H9 (cell line): ENCODE data around the gene NUPR1. TPM values are rescaled to one million over a fixed set of nuclear protein-coding genes. Genes with fewer than 3 reads are reported as not detected.

Experiments used
- DNase-seq: peaks from one replicate; pipeline ENCODE4 v3.0.0-alpha.2; 2017
- H2AFZ ChIP-seq: one replicate; pipeline ENCODE4 v1.6.1; 2013; ENCODE audit warnings: mild to moderate bottlenecking, low read length, control low read depth, moderate library complexity
- H2AK5ac ChIP-seq: 2 replicates; pipeline ENCODE4 v1.6.1; 2013; ENCODE audit warnings: low read length, control low read depth, mixed read lengths; ENCODE audit not compliant: insufficient read length
- H2BK120ac ChIP-seq: one replicate; pipeline ENCODE4 v1.6.1; 2013; ENCODE audit warnings: low read depth, mild to moderate bottlenecking, low read length, control low read depth, inconsistent platforms; ENCODE audit not compliant: poor library complexity, severe bottlenecking
- H2BK12ac ChIP-seq: 2 replicates; pipeline ENCODE4 v1.6.1; 2013; ENCODE audit warnings: low read length, control low read depth, mixed read lengths, low read depth; ENCODE audit not compliant: insufficient read length
- H2BK15ac ChIP-seq: 2 replicates; pipeline ENCODE4 v1.6.1; 2013; ENCODE audit warnings: low read depth, low read length, control low read depth
- H2BK20ac ChIP-seq: one replicate; pipeline ENCODE4 v1.6.1; 2013; ENCODE audit warnings: low read depth, mild to moderate bottlenecking, low read length, control low read depth, inconsistent platforms; ENCODE audit not compliant: poor library complexity, severe bottlenecking
- H2BK5ac ChIP-seq: 2 replicates; pipeline ENCODE4 v1.6.1; 2013; ENCODE audit warnings: low read length, control low read depth, mixed read lengths; ENCODE audit not compliant: insufficient read length
- H3K14ac ChIP-seq: 2 replicates; pipeline ENCODE4 v1.6.1; 2013; ENCODE audit warnings: low read length, control low read depth; ENCODE audit not compliant: insufficient read depth
- H3K18ac ChIP-seq: 2 replicates; pipeline ENCODE4 v1.6.1; 2013; ENCODE audit warnings: low read depth, mild to moderate bottlenecking, mixed read lengths, low read length, control low read depth; ENCODE audit not compliant: insufficient read length
- H3K23ac ChIP-seq: 2 replicates; pipeline ENCODE4 v1.6.1; 2013; ENCODE audit warnings: low read length, control low read depth, mixed read lengths, low read depth; ENCODE audit not compliant: insufficient read length
- H3K23me2 ChIP-seq: 2 replicates; pipeline ENCODE4 v1.6.1; 2013; ENCODE audit warnings: low read depth, mild to moderate bottlenecking, mixed read lengths, low read length, control low read depth; ENCODE audit not compliant: insufficient read length, poor library complexity, severe bottlenecking
- H3K27ac ChIP-seq: 2 replicates; pipeline ENCODE4 v1.5.1; 2013; ENCODE audit warnings: low read length, control low read depth, mixed read lengths, low read depth; ENCODE audit not compliant: insufficient read length
- H3K27me3 ChIP-seq: 2 replicates; pipeline ENCODE4 v1.6.1; 2013; ENCODE audit warnings: low read length, control low read depth, inconsistent platforms; ENCODE audit not compliant: insufficient read depth
- H3K4ac ChIP-seq: 2 replicates; pipeline ENCODE4 v1.6.1; 2013; ENCODE audit warnings: low read depth, mild to moderate bottlenecking, control low read depth, inconsistent platforms, low read length, moderate library complexity
- H3K4me1 ChIP-seq: 2 replicates; pipeline ENCODE4 v1.6.1; 2013; ENCODE audit warnings: low read length, control low read depth, inconsistent platforms; ENCODE audit not compliant: insufficient read depth
- H3K4me2 ChIP-seq: 2 replicates; pipeline ENCODE4 v1.6.1; 2013; ENCODE audit warnings: low read length, control low read depth, mixed read lengths; ENCODE audit not compliant: insufficient read length, insufficient read depth
- H3K56ac ChIP-seq: 2 replicates; pipeline ENCODE4 v1.6.1; 2013; ENCODE audit warnings: low read depth, mild to moderate bottlenecking, mixed read lengths, low read length, control low read depth; ENCODE audit not compliant: insufficient read length
- H3K79me1 ChIP-seq: 2 replicates; pipeline ENCODE4 v1.6.1; 2013; ENCODE audit warnings: low read depth, mild to moderate bottlenecking, moderate library complexity, low read length, control low read depth, inconsistent platforms; ENCODE audit not compliant: insufficient read depth, poor library complexity, severe bottlenecking
- H3K79me2 ChIP-seq: 2 replicates; pipeline ENCODE4 v1.6.1; 2013; ENCODE audit warnings: low read length, control low read depth, inconsistent platforms; ENCODE audit not compliant: insufficient read depth
- H3K9ac ChIP-seq: 2 replicates; pipeline ENCODE4 v1.6.1; 2013; ENCODE audit warnings: low read length, control low read depth, mixed read lengths; ENCODE audit not compliant: insufficient read length; ENCODE audit errors: extremely low read depth
- H3K9me3 ChIP-seq: one replicate; pipeline ENCODE4 v1.6.1; 2013; ENCODE audit warnings: low read depth, low read length, inconsistent platforms; ENCODE audit not compliant: control insufficient read depth
- H3T11ph ChIP-seq: one replicate; pipeline ENCODE4 v1.6.1; 2013; ENCODE audit warnings: mild to moderate bottlenecking, low read length, control low read depth, inconsistent platforms
- H4K20me1 ChIP-seq: one replicate; pipeline ENCODE4 v1.6.1; 2013; ENCODE audit not compliant: control insufficient read depth, insufficient read length, insufficient read depth
- H4K5ac ChIP-seq: 2 replicates; pipeline ENCODE4 v1.6.1; 2013; ENCODE audit warnings: low read depth, mild to moderate bottlenecking, mixed read lengths, low read length, control low read depth; ENCODE audit not compliant: insufficient read length
- H4K8ac ChIP-seq: replicated peaks from 2 replicates; pipeline ENCODE4 v1.6.1; 2013; ENCODE audit warnings: low read length, control low read depth, mixed read lengths, low read depth; ENCODE audit not compliant: insufficient read length
- H4K91ac ChIP-seq: 2 replicates; pipeline ENCODE4 v1.6.1; 2013; ENCODE audit warnings: low read depth, mild to moderate bottlenecking, moderate library complexity, mixed read lengths, low read length, control low read depth; ENCODE audit not compliant: insufficient read length
- H3K27ac Mint-ChIP-seq, 3 experiments: 2 replicates in 2 of 3; 3 replicates in 1 of 3; pipeline ENCODE4 v1.8.0; 2020 to 2021; ENCODE audit warnings: mixed read lengths in 3 of 3, mild to moderate bottlenecking in 1 of 3, moderate library complexity in 1 of 3
- H3K27me3 Mint-ChIP-seq: 2 replicates; pipeline ENCODE4 v1.8.0; 2021; ENCODE audit warnings: low read depth, mild to moderate bottlenecking, moderate library complexity, mixed read lengths
- H3K36me3 Mint-ChIP-seq, 3 experiments: 2 replicates in 2 of 3; 3 replicates in 1 of 3; pipeline ENCODE4 v1.8.0; 2020 to 2021; ENCODE audit warnings: low read depth in 3 of 3, mixed read lengths in 3 of 3; ENCODE audit not compliant: insufficient read depth in 1 of 3
- H3K4me1 Mint-ChIP-seq, 2 experiments: 2 replicates each; pipeline ENCODE4 v1.8.0; 2020; ENCODE audit warnings: mixed read lengths in 2 of 2
- H3K4me3 Mint-ChIP-seq, 2 experiments: 2 replicates in 1 of 2; 3 replicates in 1 of 2; pipeline ENCODE4 v1.8.0; 2020 to 2021; ENCODE audit warnings: mild to moderate bottlenecking in 2 of 2, mixed read lengths in 2 of 2, moderate library complexity in 1 of 2
- H3K9me3 Mint-ChIP-seq, 2 experiments: 2 replicates in 1 of 2; 3 replicates in 1 of 2; pipeline ENCODE4 v1.8.0; 2020; ENCODE audit warnings: mild to moderate bottlenecking in 2 of 2, mixed read lengths in 2 of 2, moderate library complexity in 1 of 2
- WGBS: extraction: QIAGEN DNeasy Blood & Tissue Kit; methylation state at CpG from one replicate; pipeline ENCODE4 v1.1.7; 2013; ENCODE audit warnings: missing lambda C conversion rate, low lambda C conversion rate, mixed read lengths; ENCODE audit not compliant: insufficient read length; ENCODE audit errors: extremely low coverage; 5-methylcytosine and 5-hydroxymethylcytosine counted together
- total RNA-seq: library from RNA; stranded (reverse); gene quantifications from 2 replicates; pipeline ENCODE4 v1.2.1, GENCODE V29; 2021
- TF ChIP-seq, protein P1 (sequence below): fragments of 200-600 bp; sonication (generic); conservative IDR thresholded peaks from 3 replicates; pipeline ENCODE4 v1.8.0; 2021; ENCODE audit warnings: antibody characterized with exemption, mild to moderate bottlenecking

Gene NUPR1
- total RNA-seq, 1 experiment from 2014 or later: 0.35 TPM

DNA sequence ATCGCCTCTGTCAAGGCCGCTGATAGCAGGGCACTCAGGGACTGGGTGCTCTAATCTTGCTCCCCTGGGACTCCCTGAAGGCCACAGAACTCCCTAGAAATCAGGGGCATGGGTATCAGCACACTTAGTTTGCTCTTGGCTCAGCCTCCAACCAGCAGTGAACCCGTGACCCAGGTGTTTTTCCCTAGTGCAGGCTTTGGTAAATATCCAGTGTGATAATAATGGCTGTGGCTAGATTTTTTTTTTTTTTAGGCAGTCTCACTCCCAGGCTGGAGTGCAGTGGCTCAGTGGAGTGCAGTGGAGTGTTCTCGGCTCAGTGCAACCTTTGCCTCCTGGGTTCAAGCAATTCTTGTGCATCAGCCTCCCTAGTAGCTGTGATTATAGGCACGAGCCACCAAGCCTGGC lies 10.3 kb downstream of the NUPR1 start:
- Mint-ChIP-seq H3K9me3 (peaks cover 0 to 13% of the 10 kb centered on the region in 2 experiments; a peak in 3 of 5 replicates), H3K27me3 (peaks cover 4% of the 10 kb centered on the region), H3K36me3 (no peaks in the 10 kb centered on the region), H3K4me1 (peaks cover 6 to 10% of the 10 kb centered on the region in 2 experiments; a peak in 3 of 4 replicates), H3K27ac (no peak overlapping the region), H3K4me3 (no peak overlapping the region)
- no peak overlapping the region for H2AK5ac ChIP-seq
- no peaks in the 10 kb centered on the region for H3K79me2 ChIP-seq
- H2AFZ ChIP-seq: no peak overlapping the region
- no peak overlapping the region for H3K4me2 ChIP-seq
- no peak overlapping the region for H3K56ac ChIP-seq
- no peak overlapping the region for H3K23ac ChIP-seq
- H2BK5ac ChIP-seq: no peak overlapping the region
- H3K27me3 ChIP-seq: no peaks in the 10 kb centered on the region
- H2BK120ac ChIP-seq: no peak overlapping the region
- H3K27ac ChIP-seq: no peak overlapping the region
- H2BK15ac ChIP-seq: no peak overlapping the region
- no peaks in the 10 kb centered on the region for H4K20me1 ChIP-seq
- no peak overlapping the region for H3K9ac ChIP-seq
- no peak overlapping the region for H2BK20ac ChIP-seq
- no peak for DNase-seq
- no peak overlapping the region for H2BK12ac ChIP-seq
- H3K18ac ChIP-seq: no peak overlapping the region
- H4K8ac ChIP-seq: no peak overlapping the region
- no peaks in the 10 kb centered on the region for H3K9me3 ChIP-seq
- H3T11ph ChIP-seq: no peak overlapping the region
- TF ChIP-seq, protein P1, sequence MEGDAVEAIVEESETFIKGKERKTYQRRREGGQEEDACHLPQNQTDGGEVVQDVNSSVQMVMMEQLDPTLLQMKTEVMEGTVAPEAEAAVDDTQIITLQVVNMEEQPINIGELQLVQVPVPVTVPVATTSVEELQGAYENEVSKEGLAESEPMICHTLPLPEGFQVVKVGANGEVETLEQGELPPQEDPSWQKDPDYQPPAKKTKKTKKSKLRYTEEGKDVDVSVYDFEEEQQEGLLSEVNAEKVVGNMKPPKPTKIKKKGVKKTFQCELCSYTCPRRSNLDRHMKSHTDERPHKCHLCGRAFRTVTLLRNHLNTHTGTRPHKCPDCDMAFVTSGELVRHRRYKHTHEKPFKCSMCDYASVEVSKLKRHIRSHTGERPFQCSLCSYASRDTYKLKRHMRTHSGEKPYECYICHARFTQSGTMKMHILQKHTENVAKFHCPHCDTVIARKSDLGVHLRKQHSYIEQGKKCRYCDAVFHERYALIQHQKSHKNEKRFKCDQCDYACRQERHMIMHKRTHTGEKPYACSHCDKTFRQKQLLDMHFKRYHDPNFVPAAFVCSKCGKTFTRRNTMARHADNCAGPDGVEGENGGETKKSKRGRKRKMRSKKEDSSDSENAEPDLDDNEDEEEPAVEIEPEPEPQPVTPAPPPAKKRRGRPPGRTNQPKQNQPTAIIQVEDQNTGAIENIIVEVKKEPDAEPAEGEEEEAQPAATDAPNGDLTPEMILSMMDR: no peak
- no peaks in the 10 kb centered on the region for H3K4me1 ChIP-seq
- no CpG with 5 or more reads among the region's 5 CpGs for WGBS
- H4K5ac ChIP-seq: no peak overlapping the region
- no peaks in the 10 kb centered on the region for H3K79me1 ChIP-seq
- no peak overlapping the region for H3K14ac ChIP-seq
- H3K4ac ChIP-seq: no peak overlapping the region
- H3K23me2 ChIP-seq: no peaks in the 10 kb centered on the region
- H4K91ac ChIP-seq: no peak overlapping the region
